Lung (tissue), 12 donors: ENCODE results near the gene ZNF576. TPM values are rescaled to one million over a fixed set of nuclear protein-coding genes. Genes with fewer than 3 reads are reported as not detected.

Source experiments
- ATAC-seq: fragments of 200-7000 bp; cut with Tn5 transposase; one replicate; pipeline ENCODE4 v1.9.1; 2020; ENCODE audit warnings: moderate number of reproducible peaks; ENCODE audit not compliant: insufficient read depth, low FRiP score
- DNase-seq, 3 donors: peaks; one replicate each; pipeline ENCODE4 v3.0.0-alpha.2; 2013 to 2017
- H3K27ac ChIP-seq, 2 donors: one replicate each; pipeline ENCODE4 v1.5.1; 2013; ENCODE audit warnings: mild to moderate bottlenecking in 2 of 2, moderate library complexity in 2 of 2, control low read depth in 1 of 2, inconsistent platforms in 1 of 2, low read depth in 1 of 2, low read length in 1 of 2
- H3K27me3 ChIP-seq, 3 donors: one replicate each; pipeline ENCODE4 v1.5.1; 2013; ENCODE audit warnings: low read length in 2 of 3; ENCODE audit not compliant: control insufficient read depth in 3 of 3, insufficient read depth in 3 of 3
- H3K36me3 ChIP-seq, 4 donors: one replicate each; pipeline ENCODE4 v1.5.1; 2013; ENCODE audit warnings: low read length in 4 of 4, mild to moderate bottlenecking in 1 of 4, moderate library complexity in 1 of 4; ENCODE audit not compliant: control insufficient read depth in 4 of 4, insufficient read depth in 4 of 4
- H3K4me1 ChIP-seq, 5 donors: one replicate each; pipeline ENCODE4 v1.5.1; 2013; ENCODE audit warnings: low read length in 5 of 5, mild to moderate bottlenecking in 2 of 5, moderate library complexity in 1 of 5; ENCODE audit not compliant: control insufficient read depth in 5 of 5, insufficient read depth in 5 of 5
- H3K4me3 ChIP-seq: one replicate; pipeline ENCODE4 v1.5.1; 2013; ENCODE audit warnings: mild to moderate bottlenecking, control low read depth, moderate library complexity
- H3K9ac ChIP-seq, 2 donors: one replicate each; pipeline ENCODE4 v1.5.1; 2013; ENCODE audit warnings: low read length in 2 of 2, control low read depth in 1 of 2; ENCODE audit not compliant: insufficient read depth in 1 of 2
- H3K9me3 ChIP-seq, 4 donors: one replicate each; pipeline ENCODE4 v1.5.1; 2013; ENCODE audit warnings: low read length in 3 of 4, mild to moderate bottlenecking in 1 of 4, moderate library complexity in 1 of 4; ENCODE audit not compliant: control insufficient read depth in 4 of 4, insufficient read depth in 3 of 4
- WGBS, 2 donors: extraction: QIAGEN DNeasy Blood & Tissue Kit; methylation state at CpG; one replicate each; pipeline ENCODE4 v1.1.7; 2013; 5-methylcytosine and 5-hydroxymethylcytosine counted together
- polyA plus RNA-seq, 2 donors: library from polyadenylated mRNA; stranded (reverse); fragments of 200-250 nt; gene quantifications; one replicate each; pipeline ENCODE4 v1.2.1, GENCODE V29; 2013
- total RNA-seq, 2 donors: library from RNA; depleted of rRNA in 1 of 2; stranded (reverse); fragments of >200 nt in 1 of 2; gene quantifications; one replicate each; pipeline ENCODE4 v1.2.1, GENCODE V29; 2014 to 2021
- TF ChIP-seq, protein P1 (sequence below): IDR thresholded peaks from 2 replicates; pipeline ENCODE4 v1.5.1; 2012; ENCODE audit warnings: mild to moderate bottlenecking; ENCODE audit errors: control extremely low read depth, extremely low read depth
- donor health status: control.
- donor health status: control.
- donor health status: Bipolar disorder and iron deficiency.
- donor health status: healthy.
- donor health status: DM: yes; HTN: yes; CAD: no.

The ZNF576 gene
- total and polyA plus RNA-seq, 4 donors, result 5.8 to 17.2 (median 12.3) TPM

- Histone ChIP-seq H3K9ac (no peak overlapping the region), H3K27ac (no peak overlapping the region), H3K27me3 (no peaks in the 10 kb centered on the region), H3K4me1 (no peaks in the 10 kb centered on the region), H3K36me3 (peaks cover 7 to 33% (median 25%) of the 10 kb centered on the region in 4 donors), H3K9me3 (no peaks in the 10 kb centered on the region), H3K4me3 (no peak overlapping the region)
- TF ChIP-seq, protein P1, sequence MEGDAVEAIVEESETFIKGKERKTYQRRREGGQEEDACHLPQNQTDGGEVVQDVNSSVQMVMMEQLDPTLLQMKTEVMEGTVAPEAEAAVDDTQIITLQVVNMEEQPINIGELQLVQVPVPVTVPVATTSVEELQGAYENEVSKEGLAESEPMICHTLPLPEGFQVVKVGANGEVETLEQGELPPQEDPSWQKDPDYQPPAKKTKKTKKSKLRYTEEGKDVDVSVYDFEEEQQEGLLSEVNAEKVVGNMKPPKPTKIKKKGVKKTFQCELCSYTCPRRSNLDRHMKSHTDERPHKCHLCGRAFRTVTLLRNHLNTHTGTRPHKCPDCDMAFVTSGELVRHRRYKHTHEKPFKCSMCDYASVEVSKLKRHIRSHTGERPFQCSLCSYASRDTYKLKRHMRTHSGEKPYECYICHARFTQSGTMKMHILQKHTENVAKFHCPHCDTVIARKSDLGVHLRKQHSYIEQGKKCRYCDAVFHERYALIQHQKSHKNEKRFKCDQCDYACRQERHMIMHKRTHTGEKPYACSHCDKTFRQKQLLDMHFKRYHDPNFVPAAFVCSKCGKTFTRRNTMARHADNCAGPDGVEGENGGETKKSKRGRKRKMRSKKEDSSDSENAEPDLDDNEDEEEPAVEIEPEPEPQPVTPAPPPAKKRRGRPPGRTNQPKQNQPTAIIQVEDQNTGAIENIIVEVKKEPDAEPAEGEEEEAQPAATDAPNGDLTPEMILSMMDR, result no peak
- DNase-seq, result no peak
- no peak for ATAC-seq
- WGBS, 2 donors, result 91 to 92% methylated on average over 7 of the region's 7 CpGs
These were observed 13.5 kb downstream of the ZNF576 start for GRCh38 chr19:43609872-43610271.

- Histone ChIP-seq H3K9me3 (no peaks in the 10 kb centered on the region), H3K4me3 (no peak overlapping the region), H3K36me3 (peaks cover 7 to 33% (median 25%) of the 10 kb centered on the region in 4 donors), H3K27me3 (no peaks in the 10 kb centered on the region), H3K27ac (no peak overlapping the region), H3K9ac (no peak overlapping the region), H3K4me1 (no peaks in the 10 kb centered on the region)
- ATAC-seq (no peak), DNase-seq (no peak)
- WGBS, 2 donors, result 84 to 85% methylated on average over 3 of the region's 3 CpGs
- TF ChIP-seq, protein P1, result no peak
These were observed 14.1 kb downstream of the ZNF576 start for GRCh38 chr19:43610493-43610892.

DNA sequence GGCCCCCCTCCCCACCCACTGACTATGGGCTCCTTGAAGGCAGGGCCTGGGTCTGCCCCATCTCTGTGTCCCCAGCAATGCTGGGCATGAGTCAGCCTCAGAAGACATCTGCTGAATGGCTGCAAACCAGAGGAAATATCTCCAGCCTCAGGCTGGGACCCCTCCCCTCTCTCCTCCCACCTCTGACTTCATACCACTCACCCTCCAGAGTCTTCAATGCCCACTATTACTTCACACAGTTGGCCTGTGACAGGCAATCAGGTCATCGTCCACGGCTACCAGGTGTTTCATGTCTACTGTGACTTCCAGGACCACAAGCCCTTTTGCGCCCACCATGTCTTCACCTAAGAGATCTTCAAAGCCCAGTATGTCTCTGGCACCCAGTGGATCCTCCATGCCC lies 15.4 kb downstream of the ZNF576 start, which contains the start of gene SRRM5:
SRRM5 (plus strand) TSS at position 301 of the 400 bp plus-strand sequence; CDS start at position 335, 34 bp downstream.
- Histone ChIP-seq H3K9ac (no peak within 1 kb of the TSS), H3K4me1 (no peaks in the 10 kb centered on the region), H3K4me3 (no peak within 1 kb of the TSS), H3K27ac (no peak within 1 kb of the TSS), H3K36me3 (peaks cover 5 to 27% (median 20%) of the 10 kb centered on the region in 4 donors), H3K27me3 (no peaks in the 10 kb centered on the region), H3K9me3 (no peaks in the 10 kb centered on the region)
- WGBS, 2 donors, result 87 to 91% methylated on average over 3 of the region's 3 CpGs
- TF ChIP-seq, protein P1, result no peak
- DNase-seq (no peak), ATAC-seq (no peak)

DNA sequence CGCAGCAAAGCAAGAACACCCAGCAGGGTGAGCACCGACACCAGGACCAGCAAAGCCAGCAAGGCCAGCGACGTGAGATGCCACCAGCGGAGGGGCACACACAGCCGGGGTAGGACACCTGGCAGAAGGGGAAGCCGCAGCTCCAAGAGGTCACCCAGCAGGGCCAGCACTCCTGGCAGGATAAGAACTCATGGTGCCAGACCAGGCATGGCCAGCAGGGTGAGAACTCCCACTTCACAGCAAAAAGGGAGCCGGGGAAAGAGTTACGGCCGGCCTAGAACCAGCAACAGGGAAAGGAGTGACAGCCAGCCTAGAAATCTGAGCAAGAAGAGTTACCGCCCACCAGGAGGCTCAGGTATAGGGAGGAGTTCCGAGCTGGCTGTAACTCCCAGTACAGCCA lies 16.0 kb downstream of the ZNF576 start:
- DNase-seq (no peak), ATAC-seq (no peak)
- Histone ChIP-seq H3K27me3 (no peaks in the 10 kb centered on the region), H3K4me1 (no peaks in the 10 kb centered on the region), H3K9me3 (no peaks in the 10 kb centered on the region), H3K27ac (no peak overlapping the region), H3K36me3 (peaks cover 4 to 24% (median 19%) of the 10 kb centered on the region in 4 donors), H3K9ac (no peak overlapping the region), H3K4me3 (no peak overlapping the region)
- WGBS, 2 donors, result 96 to 99% methylated on average over 12 of the region's 12 CpGs
- TF ChIP-seq, protein P1, result no peak
